GM18508 (cell line): ENCODE data around the gene RPS6KA4.
"Not testable (repeated sequence)": the region's sequence is repeated elsewhere in the genome, so short reads cannot be mapped to it uniquely, and the experiment has no call there.

Source experiments
- ATAC-seq: cut with Tn5 transposase; IDR thresholded peaks from one replicate; pipeline ENCODE4 v1.9.1; 2021; ENCODE audit warnings: moderate number of reproducible peaks; ENCODE audit not compliant: insufficient read depth, unreplicated experiment

The RPS6KA4 gene

GRCh38 chr11:64358907-64359711, at the start of gene RPS6KA4:
Gene RPS6KA4, plus strand, starts transcription at chr11:64359162. Its CDS starts 74 bp downstream, at chr11:64359236.
- ATAC-seq: no peak

GRCh38 chr11:64312947-64313346, 46.0 kb upstream of the RPS6KA4 start:
- no peak for ATAC-seq

- ATAC-seq: no peak
Measured at GRCh38 chr11:64313491-64314145, 45.3 kb upstream of the RPS6KA4 start.

- ATAC-seq: no peak
Measured at GRCh38 chr11:64314146-64314804, 44.7 kb upstream of the RPS6KA4 start.

GRCh38 chr11:64314805-64315561, 44.0 kb upstream of the RPS6KA4 start:
- ATAC-seq: no peak

- not testable (repeated sequence) for ATAC-seq
Measured at GRCh38 chr11:64315667-64316526, 43.1 kb upstream of the RPS6KA4 start.

GRCh38 chr11:64316672-64317324, 42.2 kb upstream of the RPS6KA4 start:
- no peak for ATAC-seq

- ATAC-seq: peak; percentile 45
Measured at GRCh38 chr11:64317325-64317960, 41.5 kb upstream of the RPS6KA4 start, which contains the start of gene TRMT112. Gene TRMT112, minus strand, starts transcription at chr11:64317559. Its CDS starts 33 bp downstream, at chr11:64317526.

GRCh38 chr11:64317961-64318765, 40.8 kb upstream of the RPS6KA4 start, which contains the start of gene PRDX5:
Gene PRDX5, plus strand, starts transcription at chr11:64318121. Its CDS starts 95 bp downstream, at chr11:64318216.
- peak; percentile 36 for ATAC-seq

GRCh38 chr11:64318766-64319761, 39.9 kb upstream of the RPS6KA4 start:
- ATAC-seq: no peak

GRCh38 chr11:64320556-64320955, 38.4 kb upstream of the RPS6KA4 start:
- no peak for ATAC-seq

GRCh38 chr11:64321026-64321425, 37.9 kb upstream of the RPS6KA4 start:
- ATAC-seq: no peak

GRCh38 chr11:64321533-64321932, 37.4 kb upstream of the RPS6KA4 start:
- ATAC-seq: no peak

- ATAC-seq: no peak
Measured at GRCh38 chr11:64322925-64323260, 36.1 kb upstream of the RPS6KA4 start.

GRCh38 chr11:64323373-64323772, 35.6 kb upstream of the RPS6KA4 start:
- ATAC-seq: no peak

- not testable (repeated sequence) for ATAC-seq
Measured at GRCh38 chr11:64323984-64324383, 35.0 kb upstream of the RPS6KA4 start.
